Measurements from ENCODE around the gene CDR2L. TPM values are rescaled to one million over a fixed set of nuclear protein-coding genes. Genes with fewer than 3 reads are reported as not detected.

Gene CDR2L
- polyA plus RNA-seq, 1 of the 3 experiments (the other 2 are of a cell fraction), result 21.2 TPM

GRCh38 chr17:74971069-74971841 is 16.2 kb upstream of the CDR2L start:
- Histone ChIP-seq H3K79me2 (ENCODE audit: insufficient read depth) (no peaks in the 10 kb centered on the region), H3K9me2 (no peaks in the 10 kb centered on the region), H3K4me2 (no peak overlapping the region), H3K4me3 (ENCODE audit: low read depth in 2 of 2, low read length in 1 of 2) (peak overlapping the region; percentile 54 to 70; a peak in 3 of 4 replicates), H3F3A (replicated peaks; ENCODE audit: insufficient read depth) (peaks cover 5% of the 10 kb centered on the region), H3K27me3 (ENCODE audit: insufficient read depth) (peaks cover 26% of the 10 kb centered on the region), H2AFZ (ENCODE audit: low read depth) (no peak overlapping the region), H3K9me3 (no peaks in the 10 kb centered on the region), H3K9ac (no peak overlapping the region), H3K27ac (ENCODE audit: low read depth in 2 of 2, low read length in 1 of 2) (peak overlapping the region in 1 of 2 experiments; percentile 85; a peak in 2 of 4 replicates), H4K20me1 (ENCODE audit: insufficient read depth) (no peaks in the 10 kb centered on the region), H3K36me3 (replicated peaks in 1 of 2; ENCODE audit: control insufficient read depth in 1 of 2, insufficient read depth in 2 of 2, low read length in 1 of 2) (no peaks in the 10 kb centered on the region), H3K4me1 (ENCODE audit: control insufficient read depth in 1 of 2, insufficient read depth in 2 of 2, low read depth in 1 of 2, low read length in 1 of 2) (peaks cover 0 to 22% of the 10 kb centered on the region in 2 experiments; a peak in 1 of 4 replicates)
- ChIA-PET POLR2A (interaction anchor here (0.5 to 6.7 kb wide), 15 partner anchors 9 to 591 kb away, joined by 3 to 97 read pairs (median 4); partner anchors contain the start of genes CDR2L, MRPL58 and NT5C), CTCF (interaction anchor here (0.5 to 12.5 kb wide), 17 partner anchors 9 to 904 kb away, joined by 3 to 219 read pairs (median 4); partner anchors contain the start of genes CDR2L, MIF4GD, MRPL58 and OTOP2)
- TF ChIP-seq EP300 (IDR thresholded peaks at IDR 0.05; ENCODE audit: borderline replicate concordance in 1 of 2, low read depth in 1 of 2, low read length in 1 of 2) (peak in 1 of 2 experiments; percentile 82; a peak in 2 of 4 replicates), GATA2 (CRISPR knock-in tag; IDR thresholded peaks at IDR 0.05) (no peak), RCOR1 (IDR thresholded peaks at IDR 0.05; ENCODE audit: low read length) (peak; percentile 72; the same call in 1 of the 2 replicates)
- DNase-seq, result peak; percentile 91
- 88% methylated on average over 7 of the region's 8 CpGs for WGBS (ENCODE audit: low lambda C conversion rate)

GRCh38 chr17:74971842-74972106 is 15.7 kb upstream of the CDR2L start:
- Histone ChIP-seq H3K9me3 (no peaks in the 10 kb centered on the region), H3K4me1 (ENCODE audit: control insufficient read depth in 1 of 2, insufficient read depth in 2 of 2, low read depth in 1 of 2, low read length in 1 of 2) (peaks cover 0 to 22% of the 10 kb centered on the region in 2 experiments; a peak in 1 of 4 replicates), H3K79me2 (ENCODE audit: insufficient read depth) (no peaks in the 10 kb centered on the region), H2AFZ (ENCODE audit: low read depth) (peak overlapping the region; percentile 54; the same call in 1 of the 2 replicates), H3F3A (replicated peaks; ENCODE audit: insufficient read depth) (peaks cover 5% of the 10 kb centered on the region), H3K9ac (no peak overlapping the region), H4K20me1 (ENCODE audit: insufficient read depth) (no peaks in the 10 kb centered on the region), H3K4me3 (ENCODE audit: low read depth in 2 of 2, low read length in 1 of 2) (peak overlapping the region; percentile 54 to 70; a peak in 3 of 4 replicates), H3K4me2 (peak overlapping the region; percentile 96), H3K36me3 (replicated peaks in 1 of 2; ENCODE audit: control insufficient read depth in 1 of 2, insufficient read depth in 2 of 2, low read length in 1 of 2) (no peaks in the 10 kb centered on the region), H3K27me3 (ENCODE audit: insufficient read depth) (peaks cover 26% of the 10 kb centered on the region), H3K9me2 (no peaks in the 10 kb centered on the region), H3K27ac (ENCODE audit: low read depth in 2 of 2, low read length in 1 of 2) (peak overlapping the region in 1 of 2 experiments; percentile 85; a peak in 2 of 4 replicates)
- TF ChIP-seq FOXM1 (IDR thresholded peaks at IDR 0.05; ENCODE audit: low read depth) (no peak), CTCF (IDR thresholded peaks at IDR 0.05) (no peak), SIN3A (IDR thresholded peaks at IDR 0.05; ENCODE audit: borderline replicate concordance, low read depth, low read length) (no peak), USF2 (IDR thresholded peaks at IDR 0.05; ENCODE audit: borderline replicate concordance, low read depth, low read length) (no peak), RAD21 (IDR thresholded peaks at IDR 0.05; ENCODE audit: low read length) (no peak), GATA2 (CRISPR knock-in tag; IDR thresholded peaks at IDR 0.05) (no peak), MEF2A (IDR thresholded peaks at IDR 0.05; ENCODE audit: borderline replicate concordance, low read depth) (no peak), FOXJ3 (CRISPR knock-in tag; IDR thresholded peaks at IDR 0.05) (no peak), RFX5 (IDR thresholded peaks at IDR 0.05; ENCODE audit: low read length) (no peak), RCOR1 (IDR thresholded peaks at IDR 0.05; ENCODE audit: low read length) (no peak)
- WGBS (ENCODE audit: low lambda C conversion rate), result 28% methylated on average over 9 of the region's 9 CpGs
- CTCF ChIA-PET, result interaction anchor here (0.8 to 12.5 kb wide), 11 partner anchors 11 to 904 kb away, joined by 3 to 219 read pairs (median 5); partner anchors contain the start of genes CDR2L, MIF4GD, MRPL58 and OTOP2
- no peak for DNase-seq
- POLR2A ChIA-PET, result interaction anchor here (0.5 to 6.7 kb wide), 13 partner anchors 9 to 423 kb away, joined by 3 to 97 read pairs (median 4); partner anchors contain the start of genes CDR2L, MRPL58 and NT5C
